CD14-positive monocyte (primary cell): ENCODE measurements around the gene TMEM178B. TPM values are rescaled to one million over a fixed set of nuclear protein-coding genes. Genes with fewer than 3 reads are reported as not detected.
"Not testable (repeated sequence)": the region's sequence is repeated elsewhere in the genome, so short reads cannot be mapped to it uniquely, and the experiment has no call there.

ENCODE experiments used
- DNase-seq, 3 donors: peaks; one replicate each; pipeline ENCODE4 v3.0.0-alpha.2; 2011 to 2022
- H2AFZ ChIP-seq: 2 replicates; pipeline ENCODE4 v1.6.0; 2012; ENCODE audit warnings: mild to moderate bottlenecking, low read depth, low read length, inconsistent platforms; ENCODE audit not compliant: insufficient read depth, poor library complexity, severe bottlenecking
- H3K27ac ChIP-seq, 2 donors: 1 replicate in 1 of 2; 2 replicates in 1 of 2; pipeline ENCODE4 v1.5.1; 2012 to 2013; ENCODE audit warnings: low read length in 2 of 2, control low read depth in 1 of 2, inconsistent platforms in 1 of 2, low read depth in 1 of 2, mild to moderate bottlenecking in 1 of 2
- H3K27me3 ChIP-seq, 2 donors: one replicate each; pipeline versions ENCODE4 v1.6.0 to v1.6.1; 2011 to 2013; ENCODE audit warnings: low read length in 2 of 2; ENCODE audit not compliant: control insufficient read depth in 2 of 2, insufficient read depth in 2 of 2
- H3K36me3 ChIP-seq, 2 donors: replicated peaks in 1 of 2; 1 replicate in 1 of 2; 2 replicates in 1 of 2; pipeline versions ENCODE4 v1.5.1 to v1.6.1; 2012 to 2013; ENCODE audit warnings: low read length in 2 of 2, control low read depth in 1 of 2, inconsistent platforms in 1 of 2, mild to moderate bottlenecking in 1 of 2; ENCODE audit not compliant: insufficient read depth in 2 of 2, control insufficient read depth in 1 of 2
- H3K4me1 ChIP-seq, 2 donors: 1 replicate in 1 of 2; 2 replicates in 1 of 2; pipeline versions ENCODE4 v1.5.1 to v1.6.1; 2012 to 2013; ENCODE audit warnings: low read length in 2 of 2, control low read depth in 1 of 2, inconsistent platforms in 1 of 2, mild to moderate bottlenecking in 1 of 2, moderate library complexity in 1 of 2; ENCODE audit not compliant: insufficient read depth in 2 of 2, control insufficient read depth in 1 of 2
- H3K4me2 ChIP-seq: replicated peaks from 2 replicates; pipeline ENCODE3; 2012; ENCODE audit warnings: low read length, moderate library complexity, mild to moderate bottlenecking; ENCODE audit not compliant: poor library complexity, severe bottlenecking; ENCODE audit errors: extremely low read depth
- H3K4me3 ChIP-seq, 3 experiments: fragments of 200-600 bp in 1 of 3; sonication (generic) in 1 of 3; replicated peaks in 1 of 3; 1 replicate in 2 of 3; 2 replicates in 1 of 3; pipeline ENCODE4 v1.5.1; 2011 to 2013; ENCODE audit warnings: low read length in 3 of 3, mild to moderate bottlenecking in 3 of 3, control low read depth in 2 of 3, low read depth in 2 of 3, inconsistent platforms in 1 of 3, moderate library complexity in 1 of 3
- H3K79me2 ChIP-seq: 2 replicates; pipeline ENCODE4 v1.6.0; 2012; ENCODE audit warnings: mild to moderate bottlenecking, control low read depth, inconsistent platforms, low read length, moderate library complexity; ENCODE audit not compliant: insufficient read depth
- H3K9ac ChIP-seq: 2 replicates; pipeline ENCODE4 v1.6.0; 2017; ENCODE audit warnings: low read length, mild to moderate bottlenecking; ENCODE audit not compliant: insufficient read depth, poor library complexity, severe bottlenecking
- H3K9me3 ChIP-seq, 2 donors: replicated peaks in 1 of 2; 1 replicate in 1 of 2; 2 replicates in 1 of 2; pipeline versions ENCODE4 v1.5.1 to v1.6.1; 2012 to 2013; ENCODE audit warnings: low read length in 2 of 2, control low read depth in 1 of 2; ENCODE audit not compliant: control insufficient read depth in 1 of 2, insufficient read depth in 1 of 2
- H4K20me1 ChIP-seq: 2 replicates; pipeline ENCODE4 v1.6.0; 2012; ENCODE audit warnings: mild to moderate bottlenecking, low read length, control low read depth, moderate library complexity; ENCODE audit not compliant: insufficient read depth
- H3K27ac Mint-ChIP-seq, 7 donors: one replicate each; pipeline ENCODE4 v1.8.0; 2020; ENCODE audit warnings: mild to moderate bottlenecking in 7 of 7, mixed read lengths in 7 of 7, moderate library complexity in 6 of 7, inconsistent platforms in 2 of 7
- H3K27me3 Mint-ChIP-seq, 3 donors: one replicate each; pipeline ENCODE4 v1.8.0; 2021 to 2022; ENCODE audit warnings: low read depth in 3 of 3, mild to moderate bottlenecking in 3 of 3, mixed read lengths in 3 of 3, moderate library complexity in 3 of 3, inconsistent platforms in 1 of 3
- H3K36me3 Mint-ChIP-seq, 2 donors: one replicate each; pipeline ENCODE4 v1.8.0; 2020; ENCODE audit warnings: mixed read lengths in 2 of 2, inconsistent platforms in 1 of 2, mild to moderate bottlenecking in 1 of 2
- H3K4me1 Mint-ChIP-seq: one replicate; pipeline ENCODE4 v1.8.0; 2020; ENCODE audit warnings: mild to moderate bottlenecking, mixed read lengths
- H3K4me3 Mint-ChIP-seq, 2 donors: one replicate each; pipeline ENCODE4 v1.8.0; 2020; ENCODE audit warnings: mild to moderate bottlenecking in 2 of 2, mixed read lengths in 2 of 2, moderate library complexity in 1 of 2
- H3K9me3 Mint-ChIP-seq, 7 donors: one replicate each; pipeline ENCODE4 v1.8.0; 2020 to 2022; ENCODE audit warnings: mixed read lengths in 7 of 7, mild to moderate bottlenecking in 6 of 7, moderate library complexity in 6 of 7, inconsistent platforms in 2 of 7
- WGBS: methylation state at CpG from one replicate; pipeline ENCODE4 v1.1.5; 2013; ENCODE audit warnings: missing lambda C conversion rate; ENCODE audit not compliant: insufficient coverage; 5-methylcytosine and 5-hydroxymethylcytosine counted together
- intact Hi-C, 2 donors: fragments of 100-400 bp; cut with micrococcal nuclease; formaldehyde crosslinking; loops; one replicate each; pipeline versions ENCODE4 v1.15.0 to v1.15.1; 2023
- polyA plus RNA-seq, 3 donors: library from polyadenylated mRNA; depleted of rRNA in 1 of 3; unstranded in 2 of 3; stranded (reverse) in 1 of 3; fragments of 300-500 nt in 2 of 3; fragments of >200 nt in 1 of 3; fragmentation: Illumina TruSeq in 2 of 3; gene quantifications; 1 replicate in 2 of 3; 2 replicates in 1 of 3; pipeline ENCODE4 v1.2.3, GENCODE V29; 2012 to 2021
- TF ChIP-seq, protein P1 (sequence below): fragments of 200-600 bp; IDR thresholded peaks from one replicate; pipeline ENCODE4 v1.8.0; 2022; ENCODE audit warnings: antibody characterized with exemption, mild to moderate bottlenecking

Gene TMEM178B
- polyA plus RNA-seq, 3 donors = not detected

DNA sequence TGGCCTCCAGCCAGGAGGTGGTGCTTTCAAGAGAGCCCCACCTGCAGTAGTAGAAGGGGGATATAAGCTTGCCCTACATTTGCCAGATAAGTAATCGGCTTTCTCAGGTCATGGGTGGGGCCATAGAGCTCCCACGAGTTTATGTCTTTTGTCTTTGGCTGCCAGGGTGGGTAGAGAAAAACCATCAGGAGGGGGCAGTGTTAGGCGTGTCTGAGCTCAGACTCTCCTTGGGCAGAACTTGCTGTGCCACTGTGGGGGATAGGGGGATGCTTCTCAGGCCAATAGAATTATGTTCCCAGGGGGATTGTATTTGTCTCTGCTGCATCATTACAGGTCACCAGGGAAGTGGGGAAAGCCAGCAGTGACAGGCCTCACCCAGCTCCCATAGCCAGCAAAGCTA lies 46.8 kb upstream of the TMEM178B start:
- Histone ChIP-seq H3K4me3 (no peak overlapping the region), H3K9ac (no peak overlapping the region), H4K20me1 (no peaks in the 10 kb centered on the region), H3K4me2 (no peak overlapping the region), H3K9me3 (peaks cover 29 to 31% of the 10 kb centered on the region in 2 donors), H3K27ac (no peak overlapping the region), H3K4me1 (no peaks in the 10 kb centered on the region), H2AFZ (no peak overlapping the region), H3K27me3 (no peaks in the 10 kb centered on the region), H3K36me3 (no peaks in the 10 kb centered on the region), H3K79me2 (no peaks in the 10 kb centered on the region)
- Mint-ChIP-seq H3K36me3 (no peaks in the 10 kb centered on the region), H3K4me3 (no peak overlapping the region), H3K9me3 (peaks cover 20 to 56% (median 51%) of the 10 kb centered on the region in 7 donors), H3K27ac (no peak overlapping the region), H3K4me1 (no peaks in the 10 kb centered on the region), H3K27me3 (peaks cover 0 to 8% (median 3%) of the 10 kb centered on the region in 3 donors)
- DNase-seq = no peak
- 81% methylated on average over 3 of the region's 3 CpGs for WGBS
- TF ChIP-seq, protein P1, sequence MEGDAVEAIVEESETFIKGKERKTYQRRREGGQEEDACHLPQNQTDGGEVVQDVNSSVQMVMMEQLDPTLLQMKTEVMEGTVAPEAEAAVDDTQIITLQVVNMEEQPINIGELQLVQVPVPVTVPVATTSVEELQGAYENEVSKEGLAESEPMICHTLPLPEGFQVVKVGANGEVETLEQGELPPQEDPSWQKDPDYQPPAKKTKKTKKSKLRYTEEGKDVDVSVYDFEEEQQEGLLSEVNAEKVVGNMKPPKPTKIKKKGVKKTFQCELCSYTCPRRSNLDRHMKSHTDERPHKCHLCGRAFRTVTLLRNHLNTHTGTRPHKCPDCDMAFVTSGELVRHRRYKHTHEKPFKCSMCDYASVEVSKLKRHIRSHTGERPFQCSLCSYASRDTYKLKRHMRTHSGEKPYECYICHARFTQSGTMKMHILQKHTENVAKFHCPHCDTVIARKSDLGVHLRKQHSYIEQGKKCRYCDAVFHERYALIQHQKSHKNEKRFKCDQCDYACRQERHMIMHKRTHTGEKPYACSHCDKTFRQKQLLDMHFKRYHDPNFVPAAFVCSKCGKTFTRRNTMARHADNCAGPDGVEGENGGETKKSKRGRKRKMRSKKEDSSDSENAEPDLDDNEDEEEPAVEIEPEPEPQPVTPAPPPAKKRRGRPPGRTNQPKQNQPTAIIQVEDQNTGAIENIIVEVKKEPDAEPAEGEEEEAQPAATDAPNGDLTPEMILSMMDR = no peak
- intact Hi-C loops = no loop called here

DNA sequence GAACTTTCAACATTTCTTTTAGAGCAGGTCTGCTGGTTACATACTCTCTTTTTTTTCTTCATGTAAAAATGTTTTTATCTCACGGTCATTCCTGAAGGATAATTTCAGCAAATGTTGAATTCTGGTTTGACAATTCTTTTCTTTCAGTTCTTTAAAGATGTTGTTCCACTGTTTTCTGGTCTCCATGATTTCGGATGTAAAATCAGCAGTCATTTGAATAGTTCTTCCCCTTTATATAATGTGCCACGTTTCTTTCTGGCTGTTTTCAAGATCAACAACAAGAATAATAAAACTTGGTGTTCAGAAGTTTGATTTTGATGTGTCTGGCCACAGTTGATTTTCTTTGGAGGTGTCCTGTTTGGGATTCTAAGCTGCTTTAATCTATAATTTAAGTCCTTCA lies 45.1 kb upstream of the TMEM178B start:
- no peaks in the 10 kb centered on the region for H3K27me3 ChIP-seq
- Mint-ChIP-seq H3K36me3 (no peaks in the 10 kb centered on the region), H3K9me3 (peaks cover 21 to 68% (median 50%) of the 10 kb centered on the region in 7 donors), H3K27ac (no peak overlapping the region), H3K27me3 (peaks cover 0 to 1% (median 0%) of the 10 kb centered on the region in 3 donors), H3K4me1 (no peaks in the 10 kb centered on the region), H3K4me3 (no peak overlapping the region)
- H3K79me2 ChIP-seq = no peaks in the 10 kb centered on the region
- WGBS = no CpG with 5 or more reads among the region's 3 CpGs
- intact Hi-C loops = no loop called here
- H4K20me1 ChIP-seq = no peaks in the 10 kb centered on the region
- no peak overlapping the region for H3K4me2 ChIP-seq
- no peaks in the 10 kb centered on the region for H3K36me3 ChIP-seq
- no peak overlapping the region for H2AFZ ChIP-seq
- TF ChIP-seq, protein P1 = no peak
- H3K4me1 ChIP-seq = no peaks in the 10 kb centered on the region
- H3K4me3 ChIP-seq = no peak overlapping the region
- H3K9me3 ChIP-seq = peaks cover 29 to 36% of the 10 kb centered on the region in 2 donors
- DNase-seq = no peak
- no peak overlapping the region for H3K27ac ChIP-seq
- H3K9ac ChIP-seq = no peak overlapping the region

DNA sequence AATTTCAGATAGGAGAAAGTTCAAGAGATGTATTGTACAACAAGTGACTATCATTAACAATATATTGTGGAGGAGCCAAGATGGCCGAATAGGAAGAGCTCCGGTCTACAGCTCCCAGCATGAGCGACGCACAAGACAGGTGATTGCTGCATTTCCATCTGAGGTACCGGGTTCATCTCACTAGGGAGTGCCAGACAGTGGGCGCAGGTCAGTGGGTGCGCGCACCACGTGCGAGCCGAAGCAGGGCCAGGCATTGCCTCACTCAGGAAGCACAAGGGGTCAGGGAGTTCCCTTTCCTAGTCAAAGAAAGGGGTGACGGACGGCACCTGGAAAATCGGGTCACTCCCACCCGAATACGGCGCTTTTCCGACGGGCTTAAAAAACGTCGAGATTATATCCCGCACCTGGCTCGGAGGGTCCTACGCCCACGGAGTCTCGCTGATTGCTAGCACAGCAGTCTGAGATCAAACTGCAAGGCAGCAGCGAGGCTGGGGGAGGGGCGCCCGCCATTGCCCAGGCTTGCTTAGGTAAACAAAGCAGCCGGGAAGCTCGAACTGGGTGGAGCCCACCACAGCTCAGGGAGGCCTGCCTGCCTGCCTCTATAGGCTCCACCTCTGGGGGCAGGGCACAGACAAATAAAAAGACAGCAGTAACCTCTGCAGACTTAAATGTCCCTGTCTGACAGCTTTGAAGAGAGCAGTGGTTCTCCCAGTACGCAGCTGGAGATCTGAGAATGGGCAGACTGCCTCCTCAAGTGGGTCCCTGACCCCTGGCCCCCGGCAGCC lies 41.1 kb upstream of the TMEM178B start:
- 96% methylated on average over 9 of the region's 33 CpGs for WGBS
- H3K27ac Mint-ChIP-seq, H2AFZ ChIP-seq, H3K36me3 ChIP-seq, H3K4me1 ChIP-seq, intact Hi-C loops, H4K20me1 ChIP-seq, H3K27me3 Mint-ChIP-seq, H3K27ac ChIP-seq, DNase-seq, H3K27me3 ChIP-seq, H3K4me3 ChIP-seq, H3K4me2 ChIP-seq, H3K4me3 Mint-ChIP-seq, H3K4me1 Mint-ChIP-seq, H3K9ac ChIP-seq, H3K36me3 Mint-ChIP-seq, H3K79me2 ChIP-seq: not testable (repeated sequence)
- H3K9me3 Mint-ChIP-seq = peaks cover 8 to 34% (median 20%) of the 10 kb centered on the region in 7 donors
- H3K9me3 ChIP-seq = peaks cover 13 to 16% of the 10 kb centered on the region in 2 donors
